Activated CD8-positive, alpha-beta memory T cell treated with anti-CD3 and anti-CD28 coated beads, Interleukin-2, amount 50 U/mL, for 24 hours (primary cell): ENCODE data around the gene G3BP1.
"Not testable (repeated sequence)": the region's sequence is repeated elsewhere in the genome, so short reads cannot be mapped to it uniquely, and the experiment has no call there.

Experiments used
- DNase-seq: peaks from one replicate; pipeline ENCODE4 v3.0.0-alpha.2; 2020; ENCODE audit errors: extremely low read depth

Gene G3BP1

GRCh38 chr5:151798674-151799073 is 26.9 kb downstream of the G3BP1 start:
- DNase-seq, result no peak

- no peak for DNase-seq
Measured at GRCh38 chr5:151799407-151799806, 27.7 kb downstream of the G3BP1 start.

GRCh38 chr5:151800532-151800931 is 28.8 kb downstream of the G3BP1 start:
- DNase-seq, result no peak

- DNase-seq, result no peak
Measured at GRCh38 chr5:151805414-151806223, 33.9 kb downstream of the G3BP1 start.

GRCh38 chr5:151808451-151809169 is 36.9 kb downstream of the G3BP1 start:
- DNase-seq, result no peak

GRCh38 chr5:151810449-151810848 is 38.7 kb downstream of the G3BP1 start:
- no peak for DNase-seq

- DNase-seq, result no peak
Measured at GRCh38 chr5:151810897-151811296, 39.1 kb downstream of the G3BP1 start.

GRCh38 chr5:151811593-151812321 is 40.0 kb downstream of the G3BP1 start:
- DNase-seq, result no peak

- no peak for DNase-seq
Measured at GRCh38 chr5:151812757-151813309, 41.1 kb downstream of the G3BP1 start.

- DNase-seq, result no peak
Measured at GRCh38 chr5:151815051-151815450, 43.3 kb downstream of the G3BP1 start.

- DNase-seq, result no peak
Measured at GRCh38 chr5:151819830-151820229, 48.1 kb downstream of the G3BP1 start.

- no peak for DNase-seq
Measured at GRCh38 chr5:151820271-151820670, 48.5 kb downstream of the G3BP1 start.

- DNase-seq, result no peak
Measured at GRCh38 chr5:151820903-151821302, 49.1 kb downstream of the G3BP1 start.

GRCh38 chr5:151822141-151822540 is 50.4 kb downstream of the G3BP1 start:
- no peak for DNase-seq

- DNase-seq, result no peak
Measured at GRCh38 chr5:151825445-151825844, 53.7 kb downstream of the G3BP1 start.

GRCh38 chr5:151829370-151829769 is 57.6 kb downstream of the G3BP1 start:
- no peak for DNase-seq

- DNase-seq, result not testable (repeated sequence)
Measured at GRCh38 chr5:151832843-151833242, 61.1 kb downstream of the G3BP1 start.

GRCh38 chr5:151846765-151847164 is 75.0 kb downstream of the G3BP1 start:
- DNase-seq, result no peak

- no peak for DNase-seq
Measured at GRCh38 chr5:151847871-151848270, 76.1 kb downstream of the G3BP1 start.

GRCh38 chr5:151855701-151856100 is 83.9 kb downstream of the G3BP1 start:
- no peak for DNase-seq

GRCh38 chr5:151856861-151857260 is 85.1 kb downstream of the G3BP1 start:
- no peak for DNase-seq

GRCh38 chr5:151860867-151861266 is 89.1 kb downstream of the G3BP1 start:
- not testable (repeated sequence) for DNase-seq
